Urinary bladder (tissue), 4 donors: ENCODE measurements around the gene ATP6V0A4. TPM values are rescaled to one million over a fixed set of nuclear protein-coding genes. Genes with fewer than 3 reads are reported as not detected.

Experiments used
- DNase-seq: peaks from one replicate; pipeline ENCODE4 v3.0.0-alpha.2; 2015; ENCODE audit errors: extremely low spot score
- H3K27ac ChIP-seq: one replicate; pipeline ENCODE4 v1.5.1; 2013; ENCODE audit warnings: low read depth, mild to moderate bottlenecking, moderate library complexity
- H3K36me3 ChIP-seq: one replicate; pipeline ENCODE4 v1.6.1; 2013; ENCODE audit warnings: mild to moderate bottlenecking, moderate library complexity; ENCODE audit not compliant: insufficient read depth
- H3K4me1 ChIP-seq: one replicate; pipeline ENCODE4 v1.6.1; 2013; ENCODE audit warnings: mild to moderate bottlenecking, moderate library complexity; ENCODE audit not compliant: insufficient read depth
- H3K4me3 ChIP-seq: one replicate; pipeline ENCODE4 v1.5.1; 2013; ENCODE audit warnings: low read depth, low read length
- WGBS: extraction: QIAGEN DNeasy Blood & Tissue Kit; methylation state at CpG from one replicate; pipeline ENCODE4 v1.1.7; 2013; 5-methylcytosine and 5-hydroxymethylcytosine counted together
- polyA plus RNA-seq: library from polyadenylated mRNA; stranded (reverse); fragments of 200-250 nt; gene quantifications from one replicate; pipeline ENCODE4 v1.2.3, GENCODE V29; 2013
- total RNA-seq: library from RNA; depleted of rRNA; stranded (reverse); fragments of >200 nt; gene quantifications from one replicate; pipeline ENCODE4 v1.2.3, GENCODE V29; 2014
- donor health status: healthy with polysubstance abuse.
- donor health status: healthy.

The ATP6V0A4 gene
- total and polyA plus RNA-seq, 2 donors: 0.37 TPM; not detected in 1

- Histone ChIP-seq H3K4me3 (no peak overlapping the region), H3K4me1 (no peaks in the 10 kb centered on the region), H3K36me3 (no peaks in the 10 kb centered on the region), H3K27ac (no peak overlapping the region)
- DNase-seq: no peak
- WGBS: 79% methylated on average over 9 of the region's 9 CpGs
Observed at GRCh38 chr7:138796038-138796615, 1.9 kb downstream of the ATP6V0A4 start.

GRCh38 chr7:138785587-138786437, 12.2 kb downstream of the ATP6V0A4 start:
- 58% methylated on average over 10 of the region's 10 CpGs for WGBS
- no peak for DNase-seq

GRCh38 chr7:138784692-138785091, 13.3 kb downstream of the ATP6V0A4 start:
- 52% methylated on average over 4 of the region's 4 CpGs for WGBS
- H3K27ac ChIP-seq: no peak overlapping the region
- H3K4me3 ChIP-seq: no peak overlapping the region
- no peak for DNase-seq
- H3K36me3 ChIP-seq: no peaks in the 10 kb centered on the region
- H3K4me1 ChIP-seq: no peaks in the 10 kb centered on the region

More at GRCh38 chr7:138785587-138786437, 12.2 kb downstream of the ATP6V0A4 start:
- Histone ChIP-seq H3K4me3 (no peak overlapping the region), H3K36me3 (no peaks in the 10 kb centered on the region), H3K4me1 (no peaks in the 10 kb centered on the region), H3K27ac (no peak overlapping the region)

- H3K4me1 ChIP-seq: no peaks in the 10 kb centered on the region
- H3K27ac ChIP-seq: no peak overlapping the region
- WGBS: 78% methylated on average over 2 of the region's 2 CpGs
- no peak for DNase-seq
- H3K4me3 ChIP-seq: no peak overlapping the region
- no peaks in the 10 kb centered on the region for H3K36me3 ChIP-seq
Observed at GRCh38 chr7:138781004-138781403, 17.0 kb downstream of the ATP6V0A4 start.

- Histone ChIP-seq H3K4me3 (no peak overlapping the region), H3K4me1 (no peaks in the 10 kb centered on the region), H3K36me3 (no peaks in the 10 kb centered on the region), H3K27ac (no peak overlapping the region)
- WGBS: 70% methylated on average over 10 of the region's 10 CpGs
- DNase-seq: no peak
Observed at GRCh38 chr7:138776166-138776833, 21.7 kb downstream of the ATP6V0A4 start.

- 41% methylated on average over 12 of the region's 12 CpGs for WGBS
Observed at GRCh38 chr7:138773817-138774216, 24.2 kb downstream of the ATP6V0A4 start.

GRCh38 chr7:138773176-138773575, 24.8 kb downstream of the ATP6V0A4 start:
- Histone ChIP-seq H3K4me3 (no peak overlapping the region), H3K27ac (no peak overlapping the region), H3K36me3 (no peaks in the 10 kb centered on the region), H3K4me1 (no peaks in the 10 kb centered on the region)
- WGBS: 84% methylated on average over 9 of the region's 9 CpGs
- no peak for DNase-seq

More at GRCh38 chr7:138773817-138774216, 24.2 kb downstream of the ATP6V0A4 start:
- no peak overlapping the region for H3K27ac ChIP-seq
- H3K36me3 ChIP-seq: no peaks in the 10 kb centered on the region
- no peaks in the 10 kb centered on the region for H3K4me1 ChIP-seq
- H3K4me3 ChIP-seq: no peak overlapping the region
- DNase-seq: no peak

- Histone ChIP-seq H3K36me3 (no peaks in the 10 kb centered on the region), H3K4me3 (no peak overlapping the region), H3K27ac (no peak overlapping the region), H3K4me1 (no peaks in the 10 kb centered on the region)
- 92% methylated on average over 8 of the region's 8 CpGs for WGBS
- DNase-seq: no peak
Observed at GRCh38 chr7:138770904-138771303, 27.1 kb downstream of the ATP6V0A4 start.

- DNase-seq: no peak
- no peak overlapping the region for H3K4me3 ChIP-seq
- H3K4me1 ChIP-seq: no peaks in the 10 kb centered on the region
- no peak overlapping the region for H3K27ac ChIP-seq
- no peaks in the 10 kb centered on the region for H3K36me3 ChIP-seq
- WGBS: 57% methylated on average over 2 of the region's 2 CpGs
Observed at GRCh38 chr7:138768241-138768640, 29.8 kb downstream of the ATP6V0A4 start.

GRCh38 chr7:138756591-138757242, 41.3 kb downstream of the ATP6V0A4 start:
- WGBS: 48% methylated on average over 4 of the region's 4 CpGs
- Histone ChIP-seq H3K4me1 (no peaks in the 10 kb centered on the region), H3K36me3 (no peaks in the 10 kb centered on the region), H3K27ac (no peak overlapping the region), H3K4me3 (no peak overlapping the region)
- no peak for DNase-seq

- Histone ChIP-seq H3K4me1 (no peaks in the 10 kb centered on the region), H3K36me3 (no peaks in the 10 kb centered on the region), H3K4me3 (no peak overlapping the region), H3K27ac (no peak overlapping the region)
- 65% methylated on average over 4 of the region's 4 CpGs for WGBS
- DNase-seq: no peak
Observed at GRCh38 chr7:138755842-138756590, 42.0 kb downstream of the ATP6V0A4 start.

- Histone ChIP-seq H3K27ac (no peak overlapping the region), H3K4me3 (no peak overlapping the region), H3K36me3 (no peaks in the 10 kb centered on the region), H3K4me1 (no peaks in the 10 kb centered on the region)
- 77% methylated on average over 10 of the region's 10 CpGs for WGBS
- DNase-seq: no peak
Observed at GRCh38 chr7:138755331-138755747, 42.7 kb downstream of the ATP6V0A4 start.

GRCh38 chr7:138753610-138754009, 44.4 kb downstream of the ATP6V0A4 start:
- 59% methylated on average over 5 of the region's 5 CpGs for WGBS
- no peak overlapping the region for H3K27ac ChIP-seq
- H3K4me1 ChIP-seq: no peaks in the 10 kb centered on the region
- DNase-seq: no peak
- H3K36me3 ChIP-seq: no peaks in the 10 kb centered on the region
- H3K4me3 ChIP-seq: no peak overlapping the region
